ENCODE measurements around the gene UGT1A8.

UGT1A8 gene

DNA sequence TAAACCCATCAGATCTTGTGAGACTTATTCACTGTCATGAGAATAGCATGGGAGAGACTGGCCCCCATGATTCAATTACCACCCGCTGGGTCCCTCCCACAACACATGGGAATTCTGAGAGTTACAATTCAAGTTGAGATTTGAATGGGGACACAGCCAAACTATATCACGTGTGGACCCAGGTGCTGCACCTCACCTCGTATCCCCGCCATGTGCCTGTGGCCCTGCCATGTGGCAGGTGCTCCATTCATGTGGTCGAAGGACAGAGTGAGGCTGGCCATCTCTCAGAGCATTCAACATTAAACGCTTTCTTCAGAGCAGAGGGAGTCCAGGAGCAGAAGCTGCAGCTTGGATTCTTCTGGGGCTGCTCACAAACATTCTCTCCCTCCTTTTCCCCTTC, 193.0 kb downstream of the UGT1A8 start:
- H3K79me2 ChIP-seq (ENCODE audit: low read length): no peaks in the 10 kb centered on the region
- no peak overlapping the region for H3K4me3 ChIP-seq (ENCODE audit: low read length)
- H3K4me1 ChIP-seq (ENCODE audit: low read length): no peaks in the 10 kb centered on the region
- no peak overlapping the region for H3K9ac ChIP-seq (ENCODE audit: low read length)
- H3K9me3 ChIP-seq (replicated peaks; ENCODE audit: insufficient read depth, low read length): no peaks in the 10 kb centered on the region
- H4K20me1 ChIP-seq (ENCODE audit: insufficient read depth, low read length): no peaks in the 10 kb centered on the region
- no peak overlapping the region for H3K4me2 ChIP-seq (ENCODE audit: low read depth, low read length)
- no peak overlapping the region for H3K27ac ChIP-seq (ENCODE audit: low read length)
- no peaks in the 10 kb centered on the region for H3F3A ChIP-seq (ENCODE audit: insufficient read depth, low read length)
- no peaks in the 10 kb centered on the region for H3K36me3 ChIP-seq (replicated peaks; ENCODE audit: insufficient read depth, low read length)
- no peaks in the 10 kb centered on the region for H3K9me2 ChIP-seq (replicated peaks; ENCODE audit: insufficient read depth, low read length)
- TF ChIP-seq CTCF (IDR thresholded peaks at IDR 0.05; ENCODE audit: low read length) (no peak), EZH2phosphoT487 (IDR thresholded peaks at IDR 0.05; ENCODE audit: low read length) (no peak), EZH2 (optimal IDR thresholded peaks at IDR 0.05; ENCODE audit: low read depth, low read length) (no peak)
- H2AFZ ChIP-seq (ENCODE audit: low read length): no peak overlapping the region
- no peak for DNase-seq
- no peaks in the 10 kb centered on the region for H3K27me3 ChIP-seq (replicated peaks; ENCODE audit: insufficient read depth, low read length)

GRCh38 chr2:233811087-233811486, 193.7 kb downstream of the UGT1A8 start:
- H3K9me3 ChIP-seq (replicated peaks; ENCODE audit: insufficient read depth, low read length): no peaks in the 10 kb centered on the region
- no peaks in the 10 kb centered on the region for H3K9me2 ChIP-seq (replicated peaks; ENCODE audit: insufficient read depth, low read length)
- no peak for DNase-seq
- no peaks in the 10 kb centered on the region for H3K36me3 ChIP-seq (replicated peaks; ENCODE audit: insufficient read depth, low read length)
- H3K4me1 ChIP-seq (ENCODE audit: low read length): no peaks in the 10 kb centered on the region
- H3K27ac ChIP-seq (ENCODE audit: low read length): no peak overlapping the region
- no peak overlapping the region for H3K4me2 ChIP-seq (ENCODE audit: low read depth, low read length)
- H3K9ac ChIP-seq (ENCODE audit: low read length): no peak overlapping the region
- no peaks in the 10 kb centered on the region for H3F3A ChIP-seq (ENCODE audit: insufficient read depth, low read length)
- H4K20me1 ChIP-seq (ENCODE audit: insufficient read depth, low read length): no peaks in the 10 kb centered on the region
- TF ChIP-seq EZH2phosphoT487 (IDR thresholded peaks at IDR 0.05; ENCODE audit: low read length) (no peak), EZH2 (optimal IDR thresholded peaks at IDR 0.05; ENCODE audit: low read depth, low read length) (no peak), CTCF (IDR thresholded peaks at IDR 0.05; ENCODE audit: low read length) (no peak)
- no peaks in the 10 kb centered on the region for H3K27me3 ChIP-seq (replicated peaks; ENCODE audit: insufficient read depth, low read length)
- no peaks in the 10 kb centered on the region for H3K79me2 ChIP-seq (ENCODE audit: low read length)
- no peak overlapping the region for H2AFZ ChIP-seq (ENCODE audit: low read length)
- no peak overlapping the region for H3K4me3 ChIP-seq (ENCODE audit: low read length)

DNA sequence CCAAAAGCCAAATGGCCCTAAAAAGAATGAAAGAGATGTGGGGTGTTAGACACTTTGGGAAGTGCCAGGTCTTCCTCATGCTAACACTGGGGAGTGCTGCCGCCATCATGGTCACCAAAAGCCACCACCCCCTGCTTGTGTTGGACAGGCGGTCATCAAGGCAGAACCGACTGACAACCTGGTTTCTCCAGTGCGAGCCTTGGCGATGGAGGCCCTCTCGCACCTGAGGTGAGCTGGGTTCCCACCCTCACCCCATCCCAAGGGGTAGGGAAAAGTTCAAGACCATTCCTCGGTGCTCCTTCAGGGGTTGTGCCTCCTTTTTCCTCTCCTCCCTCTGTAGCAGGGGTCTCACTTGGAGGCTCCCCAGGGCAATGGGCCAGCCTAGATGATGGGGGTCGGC, 194.3 kb downstream of the UGT1A8 start:
- Histone ChIP-seq H4K20me1 (ENCODE audit: insufficient read depth, low read length) (no peaks in the 10 kb centered on the region), H3K4me3 (ENCODE audit: low read length) (no peak overlapping the region), H3K27ac (ENCODE audit: low read length) (no peak overlapping the region), H3K79me2 (ENCODE audit: low read length) (no peaks in the 10 kb centered on the region), H2AFZ (ENCODE audit: low read length) (no peak overlapping the region), H3K36me3 (replicated peaks; ENCODE audit: insufficient read depth, low read length) (no peaks in the 10 kb centered on the region), H3K9me2 (replicated peaks; ENCODE audit: insufficient read depth, low read length) (no peaks in the 10 kb centered on the region), H3K27me3 (replicated peaks; ENCODE audit: insufficient read depth, low read length) (no peaks in the 10 kb centered on the region), H3K4me2 (ENCODE audit: low read depth, low read length) (no peak overlapping the region), H3K9ac (ENCODE audit: low read length) (no peak overlapping the region), H3F3A (ENCODE audit: insufficient read depth, low read length) (no peaks in the 10 kb centered on the region), H3K9me3 (replicated peaks; ENCODE audit: insufficient read depth, low read length) (no peaks in the 10 kb centered on the region), H3K4me1 (ENCODE audit: low read length) (no peaks in the 10 kb centered on the region)
- DNase-seq: no peak
- TF ChIP-seq EZH2 (optimal IDR thresholded peaks at IDR 0.05; ENCODE audit: low read depth, low read length): no peak
- TF ChIP-seq EZH2phosphoT487 (IDR thresholded peaks at IDR 0.05; ENCODE audit: low read length): no peak
- no peak for TF ChIP-seq CTCF (IDR thresholded peaks at IDR 0.05; ENCODE audit: low read length)
